Measurements from ENCODE around the gene TIMP4. TPM values are rescaled to one million over a fixed set of nuclear protein-coding genes. Genes with fewer than 3 reads are reported as not detected.

TIMP4 gene
- polyA plus RNA-seq, 2 of the 4 experiments (the other 2 are of a cell fraction), result 15.7 to 16.0 TPM

DNA sequence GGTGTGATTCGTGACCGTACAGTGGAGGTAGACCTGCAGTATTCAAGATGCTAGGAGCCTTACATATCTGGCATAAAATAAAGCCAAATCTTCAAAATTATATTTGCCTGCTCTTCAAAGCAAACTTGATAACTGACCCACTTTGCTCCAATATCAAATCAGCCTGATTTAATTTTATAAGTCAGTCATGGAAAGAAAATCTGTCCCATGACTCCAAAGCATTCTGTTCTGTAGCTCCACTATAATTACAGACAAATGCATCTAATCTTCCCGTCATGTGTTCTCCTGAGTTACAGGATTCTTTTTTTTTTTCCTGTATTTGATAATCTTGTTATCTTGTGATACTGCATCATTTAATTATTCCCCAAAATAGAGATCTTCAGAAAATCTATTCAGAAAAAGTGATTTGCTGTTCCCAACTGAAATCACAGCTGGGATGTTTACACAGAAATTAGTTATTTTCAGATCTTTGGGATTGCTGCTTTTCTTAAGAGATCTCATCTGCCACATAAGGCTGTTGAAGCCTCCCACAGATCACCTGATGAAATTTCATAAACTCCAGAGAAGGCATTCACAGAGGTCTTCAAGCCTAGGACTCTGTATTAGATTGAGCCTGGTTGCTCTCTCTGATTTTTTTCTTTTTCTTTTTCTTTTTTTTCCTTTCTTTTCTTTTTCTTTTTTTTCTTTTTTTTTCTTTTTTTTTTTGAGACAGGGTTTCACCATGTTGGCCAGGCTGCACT, 27.2 kb downstream of the TIMP4 start:
- Histone ChIP-seq H3K4me2 (no peak overlapping the region), H3K27ac (no peak overlapping the region), H3K4me3 (no peak overlapping the region), H3K4me1 (no peaks in the 10 kb centered on the region), H3K9me3 (no peaks in the 10 kb centered on the region)
- TF ChIP-seq, protein P1, sequence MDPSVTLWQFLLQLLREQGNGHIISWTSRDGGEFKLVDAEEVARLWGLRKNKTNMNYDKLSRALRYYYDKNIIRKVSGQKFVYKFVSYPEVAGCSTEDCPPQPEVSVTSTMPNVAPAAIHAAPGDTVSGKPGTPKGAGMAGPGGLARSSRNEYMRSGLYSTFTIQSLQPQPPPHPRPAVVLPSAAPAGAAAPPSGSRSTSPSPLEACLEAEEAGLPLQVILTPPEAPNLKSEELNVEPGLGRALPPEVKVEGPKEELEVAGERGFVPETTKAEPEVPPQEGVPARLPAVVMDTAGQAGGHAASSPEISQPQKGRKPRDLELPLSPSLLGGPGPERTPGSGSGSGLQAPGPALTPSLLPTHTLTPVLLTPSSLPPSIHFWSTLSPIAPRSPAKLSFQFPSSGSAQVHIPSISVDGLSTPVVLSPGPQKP (IDR thresholded peaks at IDR 0.05; ENCODE audit: low read depth, low read length), result no peak
- TF ChIP-seq ESRRA (IDR thresholded peaks at IDR 0.05; ENCODE audit: borderline replicate concordance, low read length) (no peak), KDM5A (IDR thresholded peaks at IDR 0.05) (no peak), SREBF2 (IDR thresholded peaks at IDR 0.05) (no peak), ZNF302 (CRISPR knock-in tag; IDR thresholded peaks at IDR 0.05) (no peak), ATOH8 (CRISPR knock-in tag; IDR thresholded peaks at IDR 0.05; ENCODE audit: low read depth) (no peak), SMC3 (IDR thresholded peaks at IDR 0.05) (no peak), CHD2 (IDR thresholded peaks at IDR 0.05; ENCODE audit: low read length, partially characterized antibody) (no peak), PHF8 (IDR thresholded peaks at IDR 0.05; ENCODE audit: borderline replicate concordance, low read depth) (no peak), RARB (CRISPR knock-in tag; IDR thresholded peaks at IDR 0.05) (no peak), CEBPB (IDR thresholded peaks at IDR 0.05) (no peak), KDM1A (IDR thresholded peaks at IDR 0.05; ENCODE audit: low read depth) (no peak), HOXB5 (CRISPR knock-in tag; IDR thresholded peaks at IDR 0.05) (no peak), HDAC2 (IDR thresholded peaks at IDR 0.05) (no peak), RNF2 (IDR thresholded peaks at IDR 0.05; ENCODE audit: borderline replicate concordance, low read depth) (no peak), HOXB13 (CRISPR knock-in tag; IDR thresholded peaks at IDR 0.05; ENCODE audit: low read depth) (no peak), EP300 (IDR thresholded peaks at IDR 0.05) (no peak)
- TF ChIP-seq, protein P2, sequence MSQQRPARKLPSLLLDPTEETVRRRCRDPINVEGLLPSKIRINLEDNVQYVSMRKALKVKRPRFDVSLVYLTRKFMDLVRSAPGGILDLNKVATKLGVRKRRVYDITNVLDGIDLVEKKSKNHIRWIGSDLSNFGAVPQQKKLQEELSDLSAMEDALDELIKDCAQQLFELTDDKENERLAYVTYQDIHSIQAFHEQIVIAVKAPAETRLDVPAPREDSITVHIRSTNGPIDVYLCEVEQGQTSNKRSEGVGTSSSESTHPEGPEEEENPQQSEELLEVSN (IDR thresholded peaks at IDR 0.05; ENCODE audit: borderline replicate concordance, low read depth), result no peak
- TF ChIP-seq, protein P3, sequence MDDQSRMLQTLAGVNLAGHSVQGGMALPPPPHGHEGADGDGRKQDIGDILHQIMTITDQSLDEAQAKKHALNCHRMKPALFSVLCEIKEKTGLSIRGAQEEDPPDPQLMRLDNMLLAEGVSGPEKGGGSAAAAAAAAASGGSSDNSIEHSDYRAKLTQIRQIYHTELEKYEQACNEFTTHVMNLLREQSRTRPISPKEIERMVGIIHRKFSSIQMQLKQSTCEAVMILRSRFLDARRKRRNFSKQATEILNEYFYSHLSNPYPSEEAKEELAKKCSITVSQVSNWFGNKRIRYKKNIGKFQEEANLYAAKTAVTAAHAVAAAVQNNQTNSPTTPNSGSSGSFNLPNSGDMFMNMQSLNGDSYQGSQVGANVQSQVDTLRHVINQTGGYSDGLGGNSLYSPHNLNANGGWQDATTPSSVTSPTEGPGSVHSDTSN (IDR thresholded peaks at IDR 0.05), result no peak
- DNase-seq (ENCODE audit: low read depth in 1 of 2, low spot score in 1 of 2) (no peak), FAIRE-seq (no peak), ATAC-seq (no peak)
- POLR2A ChIA-PET, result no interaction called here
- WGBS (ENCODE audit: missing lambda C conversion rate), result 42% methylated on average over 3 of the region's 3 CpGs
- CTCF ChIA-PET, result interaction anchor here (0.8 to 36.8 kb wide), 7 partner anchors 10 to 450 kb away, joined by 3 to 976 read pairs (median 4); partner anchors contain the start of gene TSEN2

- no peak overlapping the region for H3K27ac ChIP-seq
- ChIA-PET POLR2A (no interaction called here), CTCF (interaction anchor here (0.6 to 1.8 kb wide), 4 partner anchors 8 to 352 kb away, joined by 3 to 12 read pairs (median 6); no protein-coding TSS in a partner anchor)
- no peak for DNase-seq (ENCODE audit: low read depth in 1 of 2, low spot score in 1 of 2)
- H3K9me3 ChIP-seq, result no peaks in the 10 kb centered on the region
- no peaks in the 10 kb centered on the region for H3K4me1 ChIP-seq
- no peak overlapping the region for H3K4me3 ChIP-seq
- TF ChIP-seq, protein P4, sequence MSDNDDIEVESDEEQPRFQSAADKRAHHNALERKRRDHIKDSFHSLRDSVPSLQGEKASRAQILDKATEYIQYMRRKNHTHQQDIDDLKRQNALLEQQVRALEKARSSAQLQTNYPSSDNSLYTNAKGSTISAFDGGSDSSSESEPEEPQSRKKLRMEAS (IDR thresholded peaks at IDR 0.05), result no peak
- TF ChIP-seq CTCF (IDR thresholded peaks at IDR 0.05) (no peak), POLR2AphosphoS2 (conservative IDR thresholded peaks at IDR 0.05; ENCODE audit: low read length) (no peak)
- FAIRE-seq, result no peak
- 33% methylated on average over 1 of the region's 1 CpG for WGBS (ENCODE audit: missing lambda C conversion rate)
- H3K4me2 ChIP-seq, result no peak overlapping the region
- ATAC-seq, result no peak
Observed at GRCh38 chr3:12127391-12127790, 31.3 kb downstream of the TIMP4 start.

Data from A549 (cell line).